Esophagus mucosa (tissue), 1 donor: Measurements from ENCODE around the gene SHISA9. TPM values are rescaled to one million over a fixed set of nuclear protein-coding genes. Genes with fewer than 3 reads are reported as not detected.

Source experiments
- ATAC-seq: fragments of 200-7000 bp; cut with Tn5 transposase; one replicate; pipeline ENCODE4 v1.9.1; 2020
- total RNA-seq: library from RNA; stranded (reverse); gene quantifications from one replicate; pipeline ENCODE4 v1.2.4, GENCODE V29; 2023
- donor health status: DM: yes; HTN: yes; CAD: no.

SHISA9 gene
- total RNA-seq, 1 donor from 2014 or later: 0.20 TPM

DNA sequence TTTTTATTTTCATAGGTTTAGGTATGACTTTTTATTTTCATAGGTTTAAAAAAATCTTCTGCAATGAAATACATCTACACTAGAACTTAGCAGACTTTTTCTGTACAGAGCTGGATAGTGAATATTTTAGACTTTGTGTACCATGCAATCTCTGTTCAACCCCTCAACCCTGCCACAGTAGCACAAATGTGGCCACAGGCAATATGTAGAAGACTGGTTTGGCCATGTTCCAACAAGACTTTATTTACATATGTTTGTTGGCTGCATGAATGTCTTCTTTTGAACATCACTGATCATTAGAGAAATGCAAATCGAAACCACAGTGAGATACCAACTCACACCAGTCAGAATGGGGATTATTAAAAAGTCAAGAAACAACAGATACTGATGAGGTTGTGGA is 229.2 kb downstream of the SHISA9 start:
- no peak for ATAC-seq

DNA sequence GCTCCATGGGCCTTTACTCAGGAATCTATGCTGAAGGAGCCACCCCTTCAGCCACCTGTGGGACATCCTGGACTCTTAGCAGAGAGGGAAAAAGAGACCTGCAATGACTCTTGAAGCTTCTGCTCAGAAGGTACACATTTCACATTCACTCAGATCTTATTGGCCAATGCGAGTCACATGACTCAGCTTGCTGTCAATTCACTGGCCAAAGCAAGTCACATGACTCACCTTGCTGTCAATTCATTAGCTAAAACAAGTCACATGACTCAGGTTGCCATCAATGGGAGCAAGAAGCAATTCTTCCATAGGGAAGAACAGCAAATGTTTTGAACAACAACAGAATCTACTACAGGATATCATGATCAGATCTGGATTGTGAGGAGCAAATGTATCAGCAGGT is 233.4 kb downstream of the SHISA9 start:
- ATAC-seq: no peak

DNA sequence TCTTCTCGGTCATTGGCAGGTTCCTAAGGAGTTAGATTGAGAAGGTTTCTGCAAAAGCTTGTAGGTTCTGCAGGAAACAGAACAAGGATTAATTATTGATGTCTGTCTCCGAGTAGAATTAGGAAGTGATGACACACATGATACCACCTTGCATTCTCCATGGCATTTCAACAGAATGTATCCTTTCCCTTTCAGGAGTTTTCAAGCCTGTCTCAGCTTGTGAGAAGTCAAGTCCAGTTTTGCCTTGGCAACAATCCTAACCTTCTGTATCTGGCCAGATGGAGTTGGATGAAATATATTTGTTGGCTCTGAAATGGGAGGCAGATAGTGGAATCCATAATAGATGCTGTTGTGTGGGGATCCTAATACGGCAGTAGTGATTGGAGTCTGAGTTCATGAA is 235.5 kb downstream of the SHISA9 start:
- no peak for ATAC-seq

DNA sequence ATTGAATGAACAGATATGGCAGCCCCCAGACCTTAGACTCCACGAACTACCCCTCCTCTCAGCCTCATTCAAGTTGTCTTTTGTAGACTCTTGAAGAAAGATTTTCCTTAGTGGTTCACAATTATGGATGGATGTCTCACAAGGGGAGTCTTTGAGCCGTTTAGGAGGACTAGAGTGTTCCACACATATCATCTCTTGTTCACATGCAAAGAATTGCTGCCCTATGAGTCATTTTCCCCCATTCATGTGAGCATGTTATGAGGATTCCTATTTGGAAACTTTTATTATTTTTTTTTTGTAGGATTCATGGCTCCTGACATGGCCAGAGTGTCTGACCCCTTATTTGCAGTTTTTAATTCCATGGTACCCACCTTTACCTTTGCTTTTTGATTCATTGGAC is 237.1 kb downstream of the SHISA9 start:
- no peak for ATAC-seq

DNA sequence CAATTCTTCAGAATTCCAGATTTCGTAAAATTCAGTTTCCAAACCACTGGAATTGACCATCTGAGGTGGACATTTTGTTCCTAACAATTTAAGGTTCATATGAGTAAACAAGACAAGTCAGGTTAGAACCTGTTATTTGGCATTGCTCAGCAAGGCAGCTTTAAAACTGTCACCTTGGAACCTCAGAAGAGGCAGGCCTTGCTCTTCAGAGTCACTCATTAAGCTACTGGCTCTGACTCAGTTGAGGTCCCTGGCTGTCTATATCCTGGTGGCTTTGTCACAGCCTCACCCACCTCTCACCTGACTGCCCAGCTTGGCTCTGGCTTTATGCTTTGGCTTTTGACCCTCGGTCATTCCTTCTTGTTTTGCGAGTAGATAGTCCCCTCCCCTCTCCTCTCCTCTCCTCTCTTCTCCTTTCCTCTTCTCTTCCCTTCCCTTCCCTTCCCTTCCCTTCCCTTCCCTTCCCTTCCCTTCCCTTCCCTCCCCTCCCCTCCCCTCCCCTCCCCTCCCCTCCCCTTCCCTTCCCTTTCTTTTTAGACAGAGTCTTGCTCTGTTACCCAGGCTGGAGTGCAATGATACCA is 238.4 kb downstream of the SHISA9 start:
- ATAC-seq: peak; percentile 57

GRCh38 chr16:13143551-13143950 is 242.2 kb downstream of the SHISA9 start:
- no peak for ATAC-seq

GRCh38 chr16:13146829-13147228 is 245.4 kb downstream of the SHISA9 start:
- no peak for ATAC-seq

- ATAC-seq: no peak
Observed at GRCh38 chr16:13148294-13148693, 246.9 kb downstream of the SHISA9 start.

GRCh38 chr16:13148836-13149235 is 247.4 kb downstream of the SHISA9 start:
- ATAC-seq: no peak

DNA sequence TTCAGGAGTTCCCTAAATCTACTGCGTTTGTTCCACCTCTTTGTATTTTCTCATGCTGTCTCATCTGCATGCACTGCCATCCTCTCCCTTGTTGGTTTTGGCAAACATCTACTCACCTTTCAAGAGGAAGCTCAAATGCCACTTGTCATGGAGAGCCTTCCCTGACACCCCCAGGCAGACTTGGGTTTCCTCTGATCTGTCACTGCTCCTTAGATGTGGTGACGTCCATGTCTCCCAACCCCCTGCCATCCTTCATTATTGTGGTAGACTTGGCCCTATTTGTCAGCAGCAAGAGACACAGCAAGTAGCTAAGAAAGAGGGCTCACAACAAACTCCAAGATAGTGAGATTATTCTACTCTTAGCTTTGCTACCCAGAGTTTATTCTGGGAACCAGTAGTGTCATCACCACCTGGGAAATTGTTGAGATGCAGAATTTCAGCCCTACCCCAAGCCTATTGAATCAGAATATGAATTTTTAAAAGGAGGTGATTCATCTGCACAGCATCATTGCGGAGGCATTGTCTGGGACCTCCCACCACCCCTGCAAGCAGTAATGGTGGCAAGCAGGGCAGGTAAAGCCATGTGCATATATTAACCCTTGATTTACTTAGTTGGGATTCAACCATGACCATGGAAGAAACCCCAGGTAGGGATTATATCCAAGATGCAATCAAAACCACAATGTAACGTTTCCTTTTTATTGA is 248.9 kb downstream of the SHISA9 start:
- ATAC-seq: no peak

- ATAC-seq: no peak
Observed at GRCh38 chr16:13153696-13154095, 252.3 kb downstream of the SHISA9 start.

DNA sequence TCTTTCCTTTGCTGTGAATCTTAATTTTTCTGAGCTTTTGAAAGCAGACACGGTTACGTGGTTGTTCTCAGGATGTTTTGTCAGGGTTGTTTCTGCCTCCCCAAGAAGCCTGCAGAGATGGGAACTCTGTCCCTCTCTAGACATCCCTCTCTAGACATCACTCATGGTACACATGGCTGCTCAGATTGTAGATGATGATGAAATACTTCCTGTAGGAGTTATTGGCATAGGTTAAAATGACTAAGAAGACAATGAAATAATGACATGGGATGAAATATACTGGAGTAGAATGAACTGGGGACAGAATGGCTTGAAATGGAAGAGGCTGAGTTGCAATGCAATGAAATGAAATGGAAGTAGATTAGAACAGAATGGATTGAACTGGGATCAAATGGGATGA is 253.4 kb downstream of the SHISA9 start:
- ATAC-seq: no peak

GRCh38 chr16:13155377-13155776 is 254.0 kb downstream of the SHISA9 start:
- ATAC-seq: no peak

DNA sequence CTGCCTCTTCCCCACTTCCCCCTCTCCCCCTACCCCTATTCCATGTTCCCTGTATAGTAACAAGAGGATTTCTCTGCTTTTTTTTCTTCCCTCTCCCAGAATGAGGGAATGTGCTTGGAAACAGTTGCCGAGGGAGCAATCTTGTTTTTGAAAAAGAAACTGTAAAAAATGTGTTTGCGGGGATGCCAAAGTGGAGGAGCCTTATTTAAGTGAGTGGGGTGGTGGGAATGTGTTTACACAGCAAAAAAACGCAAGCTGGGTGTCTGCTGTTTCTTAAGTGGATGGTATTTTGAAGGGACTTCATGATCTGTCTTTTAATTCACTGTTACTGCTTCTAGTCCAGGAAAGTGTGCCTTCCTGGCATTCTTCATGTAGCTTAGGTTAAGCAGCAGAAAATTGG is 254.4 kb downstream of the SHISA9 start:
- no peak for ATAC-seq

DNA sequence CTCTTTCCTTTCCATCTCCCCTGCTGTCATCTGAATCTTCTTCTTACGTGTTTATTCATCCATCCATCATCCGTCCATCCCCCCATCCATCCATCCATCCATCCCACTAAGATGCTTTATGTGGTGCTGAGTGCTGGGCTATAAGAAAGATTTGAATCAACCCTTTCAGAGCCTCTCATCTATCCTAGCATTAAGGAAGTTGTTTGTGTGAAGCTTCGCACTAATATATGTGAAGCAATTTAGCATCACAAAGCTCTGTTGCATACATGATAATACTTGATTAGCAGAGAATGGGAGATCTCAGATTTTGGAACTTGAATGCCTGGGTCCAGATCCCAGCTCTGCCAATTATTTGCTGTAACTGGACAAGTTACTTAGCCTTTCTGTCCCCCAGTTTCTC is 255.7 kb downstream of the SHISA9 start:
- no peak for ATAC-seq

GRCh38 chr16:13158427-13158826 is 257.0 kb downstream of the SHISA9 start:
- ATAC-seq: no peak

DNA sequence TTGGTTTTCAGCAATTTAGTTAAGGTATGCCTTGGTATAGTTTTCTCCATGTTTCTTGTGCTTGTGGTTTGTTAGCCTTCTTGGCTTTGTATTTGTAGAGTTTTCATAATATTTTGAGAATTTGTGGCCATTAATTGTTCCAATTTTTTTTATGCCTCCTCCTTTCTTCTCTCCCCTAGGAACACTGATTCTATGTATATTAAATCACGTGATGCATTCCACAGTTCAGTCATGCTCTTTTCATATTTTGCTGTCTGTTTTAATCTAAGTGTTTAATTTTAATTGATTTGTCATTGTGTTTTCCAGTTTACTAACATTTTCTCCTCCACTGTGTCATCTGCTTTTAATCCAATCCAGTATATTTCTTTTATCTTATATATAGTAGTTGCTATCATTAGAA is 263.6 kb downstream of the SHISA9 start:
- no peak for ATAC-seq

GRCh38 chr16:13168091-13168572 is 266.7 kb downstream of the SHISA9 start:
- peak; percentile 60 for ATAC-seq

DNA sequence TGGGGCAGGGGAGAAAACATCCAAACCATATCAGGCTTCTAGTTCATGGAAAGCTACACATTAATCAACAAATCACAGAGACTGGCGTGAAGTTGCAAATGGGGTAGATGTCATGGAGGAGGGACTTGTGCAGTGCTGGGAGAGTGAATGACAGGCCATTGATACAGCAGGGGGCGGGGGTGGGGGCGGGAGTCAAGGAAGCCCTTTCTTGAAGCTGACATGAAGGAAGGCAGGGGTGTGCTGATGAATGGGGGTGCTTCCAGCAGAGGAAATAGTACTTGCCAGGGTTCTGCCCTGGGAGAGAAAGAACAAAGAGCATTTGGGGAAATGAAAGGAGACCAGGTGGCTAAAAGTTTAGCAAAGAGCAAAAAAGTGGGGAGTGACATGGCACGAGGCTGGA is 269.9 kb downstream of the SHISA9 start:
- no peak for ATAC-seq

GRCh38 chr16:13176711-13177110 is 275.3 kb downstream of the SHISA9 start:
- no peak for ATAC-seq

DNA sequence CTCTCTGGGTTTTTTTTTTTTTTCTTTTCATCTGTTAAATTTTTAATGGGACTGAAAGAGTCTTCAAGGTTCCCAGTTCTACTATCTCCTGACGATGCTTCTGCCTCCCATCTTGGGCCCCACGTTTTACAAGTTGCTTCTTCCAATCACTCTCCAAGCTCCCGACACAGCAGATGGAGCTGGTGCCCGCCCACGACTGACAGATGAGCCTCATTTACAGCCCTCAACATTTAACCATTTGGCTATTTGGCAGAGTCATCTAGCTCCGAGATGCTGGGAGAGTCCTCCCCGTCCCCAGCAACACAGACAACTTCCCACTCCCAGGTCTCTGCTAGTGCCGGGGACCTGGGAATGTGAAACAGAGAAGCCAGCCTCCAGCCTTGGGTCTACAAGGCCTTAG is 276.9 kb downstream of the SHISA9 start:
- ATAC-seq: no peak

DNA sequence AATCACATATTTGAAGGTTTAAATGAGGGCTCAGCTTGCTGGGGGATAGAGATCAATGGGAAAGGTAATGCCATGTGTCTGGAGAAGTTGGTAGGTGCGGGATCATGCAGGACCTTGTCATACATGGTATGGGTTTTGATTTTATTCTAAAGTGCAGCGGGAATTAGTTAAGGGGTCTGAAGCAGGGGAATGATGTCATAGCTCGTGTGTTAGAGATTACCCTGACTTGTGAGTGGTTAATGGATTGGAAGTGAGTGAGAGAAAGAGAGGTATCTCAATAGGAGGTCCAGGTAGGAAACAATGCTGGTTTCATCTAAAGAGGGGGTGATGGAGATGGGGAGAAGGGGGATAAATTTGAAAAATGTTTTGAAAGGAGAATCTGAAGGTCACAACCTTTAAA is 280.0 kb downstream of the SHISA9 start:
- ATAC-seq: no peak

- ATAC-seq: no peak
Observed at GRCh38 chr16:13186813-13187212, 285.4 kb downstream of the SHISA9 start.

DNA sequence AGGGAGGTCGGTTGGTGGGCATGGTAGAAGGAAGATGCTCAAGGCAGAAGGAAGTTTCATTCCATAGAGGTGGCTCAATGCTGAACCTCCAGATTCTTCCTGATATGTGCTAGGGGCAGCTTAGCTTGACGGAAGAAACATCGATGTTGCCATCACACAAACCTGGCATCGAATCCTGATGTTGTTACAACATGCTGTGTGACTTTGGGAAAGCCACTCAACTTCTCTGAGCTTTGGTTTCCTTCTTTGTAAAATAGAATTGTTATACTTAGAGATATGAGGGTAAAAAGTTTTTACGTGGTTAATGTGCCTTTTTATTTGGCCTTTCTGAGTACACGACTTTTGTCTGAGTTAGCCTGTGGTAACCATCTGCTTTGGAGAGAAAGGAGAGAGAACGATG is 287.9 kb downstream of the SHISA9 start:
- no peak for ATAC-seq

- ATAC-seq: no peak
Observed at GRCh38 chr16:13193721-13194120, 292.3 kb downstream of the SHISA9 start.
